HG03159 (cell line): ENCODE data around the gene ANKRD52.
"Not testable (repeated sequence)": the region's sequence is repeated elsewhere in the genome, so short reads cannot be mapped to it uniquely, and the experiment has no call there.

ENCODE experiments used
- ATAC-seq: cut with Tn5 transposase; IDR thresholded peaks from one replicate; pipeline ENCODE4 v1.9.1; 2021; ENCODE audit warnings: mild to moderate bottlenecking, moderate library complexity; ENCODE audit not compliant: unreplicated experiment

ANKRD52 gene

GRCh38 chr12:56274299-56274698, 16.1 kb upstream of the ANKRD52 start:
- no peak for ATAC-seq

GRCh38 chr12:56272468-56272867, 14.3 kb upstream of the ANKRD52 start:
- not testable (repeated sequence) for ATAC-seq

- ATAC-seq: no peak
Observed at GRCh38 chr12:56271031-56271430, 12.8 kb upstream of the ANKRD52 start.

- peak; percentile 11 for ATAC-seq
Observed at GRCh38 chr12:56267443-56268071, 9.4 kb upstream of the ANKRD52 start.

- ATAC-seq: peak; percentile 89
Observed at GRCh38 chr12:56266693-56267442, 8.7 kb upstream of the ANKRD52 start, which contains the start of gene COQ10A. Gene COQ10A (plus strand): TSS chr12:56266942. CDS start chr12:56267119, 177 bp downstream.

- not testable (repeated sequence) for ATAC-seq
Observed at GRCh38 chr12:56266068-56266692, 8.0 kb upstream of the ANKRD52 start.

- ATAC-seq: not testable (repeated sequence)
Observed at GRCh38 chr12:56262955-56263354, 4.8 kb upstream of the ANKRD52 start.

GRCh38 chr12:56261503-56262232, 3.5 kb upstream of the ANKRD52 start:
- ATAC-seq: no peak

GRCh38 chr12:56260921-56261320, 2.7 kb upstream of the ANKRD52 start:
- ATAC-seq: no peak

- no peak for ATAC-seq
Observed at GRCh38 chr12:56260380-56260779, 2.2 kb upstream of the ANKRD52 start.

- no peak for ATAC-seq
Observed at GRCh38 chr12:56258820-56259183, 618 bp upstream of the ANKRD52 start.

GRCh38 chr12:56257491-56258067, 605 bp downstream of the ANKRD52 start:
- ATAC-seq: no peak

- ATAC-seq: no peak
Observed at GRCh38 chr12:56257071-56257470, 1.1 kb downstream of the ANKRD52 start.

- no peak for ATAC-seq
Observed at GRCh38 chr12:56256326-56256960, 1.7 kb downstream of the ANKRD52 start.

GRCh38 chr12:56255671-56256070, 2.5 kb downstream of the ANKRD52 start:
- ATAC-seq: no peak

- no peak for ATAC-seq
Observed at GRCh38 chr12:56253091-56253490, 5.1 kb downstream of the ANKRD52 start.

- ATAC-seq: no peak
Observed at GRCh38 chr12:56252649-56253048, 5.5 kb downstream of the ANKRD52 start.

GRCh38 chr12:56248711-56249110, 9.5 kb downstream of the ANKRD52 start:
- no peak for ATAC-seq

GRCh38 chr12:56247923-56248322, 10.3 kb downstream of the ANKRD52 start:
- no peak for ATAC-seq

- ATAC-seq: no peak
Observed at GRCh38 chr12:56244494-56244893, 13.7 kb downstream of the ANKRD52 start.
